Kasumi-1 (cell line): Measurements from ENCODE around the gene USP11.

ENCODE experiments used
- DNase-seq, 2 experiments: peaks; one replicate each; lab custom pipeline; 2025; lab: John Stamatoyannopoulos, UW

The USP11 gene

DNA sequence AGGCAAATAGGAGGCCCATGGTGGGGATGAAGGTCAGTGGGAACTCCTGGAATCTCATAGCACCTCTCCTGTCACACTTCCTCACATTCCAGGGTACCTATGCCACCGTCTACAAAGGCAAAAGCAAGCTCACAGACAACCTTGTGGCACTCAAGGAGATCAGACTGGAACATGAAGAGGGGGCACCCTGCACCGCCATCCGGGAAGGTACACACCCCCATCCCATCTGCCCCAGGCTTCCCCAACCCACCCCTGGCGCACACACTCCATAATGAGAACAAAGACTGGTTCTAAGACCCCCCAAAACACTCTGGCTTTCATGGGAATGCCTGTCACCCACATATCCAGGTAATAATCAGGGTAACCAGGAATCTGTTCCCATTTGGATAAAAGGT is 7.9 kb upstream of the USP11 start:
- DNase-seq = no peak

GRCh38 chrX:47226071-47226470 is 6.7 kb upstream of the USP11 start:
- no peak for DNase-seq

- no peak for DNase-seq
Measured at GRCh38 chrX:47226531-47227333, 6.1 kb upstream of the USP11 start.

GRCh38 chrX:47227334-47227583 is 5.5 kb upstream of the USP11 start:
- no peak for DNase-seq

DNA sequence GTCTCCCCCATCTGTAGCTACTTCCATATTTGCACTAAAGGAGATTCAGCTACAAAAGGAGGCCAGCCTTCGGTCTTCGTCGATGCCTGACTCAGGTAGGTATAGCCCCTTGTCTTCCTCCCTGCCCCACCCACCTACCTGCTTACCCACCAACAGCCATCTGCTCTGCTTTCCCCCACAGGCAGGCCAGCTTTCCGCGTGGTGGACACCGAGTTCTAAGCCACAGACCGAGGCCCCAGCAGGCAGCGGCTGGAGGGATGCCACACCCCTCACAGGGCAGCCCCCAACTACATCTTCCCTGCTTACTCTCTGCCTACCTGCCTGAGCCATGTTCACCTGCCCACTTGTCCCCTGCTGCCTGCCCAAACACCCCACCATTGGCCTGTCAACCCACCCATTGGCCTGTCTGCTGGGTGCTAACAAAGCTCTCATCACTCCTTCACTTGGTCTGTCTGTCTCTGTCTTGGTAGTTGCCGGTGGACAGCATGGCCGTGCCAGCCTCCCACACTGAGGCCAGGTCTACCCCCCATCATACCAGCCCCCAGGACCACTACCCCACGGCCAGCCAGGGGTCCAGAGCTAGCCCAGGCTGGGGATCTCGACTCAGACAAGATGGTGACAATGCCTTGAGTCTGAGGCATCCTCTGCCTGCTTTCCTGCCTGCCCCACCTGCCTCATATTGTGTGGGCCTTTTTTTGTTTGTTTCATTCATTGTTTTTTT is 4.1 kb upstream of the USP11 start:
- DNase-seq = no peak

GRCh38 chrX:47229427-47229826 is 3.4 kb upstream of the USP11 start:
- no peak for DNase-seq

- DNase-seq = no peak
Measured at GRCh38 chrX:47230136-47230868, 2.5 kb upstream of the USP11 start.

DNA sequence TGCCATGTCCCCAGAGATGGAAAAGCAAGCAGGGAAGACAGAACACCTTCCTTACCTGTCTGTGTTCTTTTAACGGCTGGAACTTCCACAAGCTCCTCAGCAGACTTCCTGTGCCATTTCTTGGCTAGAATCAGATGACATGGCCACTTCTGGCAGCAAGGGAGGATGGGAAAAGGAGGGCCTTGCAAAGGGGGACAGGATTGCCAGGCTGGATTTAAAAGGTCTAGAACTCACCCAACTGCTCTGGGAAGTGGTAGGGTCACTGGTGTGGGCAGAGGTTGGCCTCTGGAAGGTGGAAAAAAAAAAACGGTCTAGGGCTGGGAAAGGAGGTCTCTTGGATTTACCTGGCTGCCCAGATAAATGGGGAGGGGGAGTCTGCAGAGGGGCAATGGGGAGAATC is 1.6 kb upstream of the USP11 start:
- DNase-seq = no peak

- DNase-seq = no peak
Measured at GRCh38 chrX:47232197-47232802, 509 bp upstream of the USP11 start.

GRCh38 chrX:47233333-47234113 is 714 bp downstream of the USP11 start:
- DNase-seq = peak; percentile 97

GRCh38 chrX:47234583-47234982 is 1.8 kb downstream of the USP11 start:
- no peak for DNase-seq

- no peak for DNase-seq
Measured at GRCh38 chrX:47235691-47236103, 2.9 kb downstream of the USP11 start.

DNA sequence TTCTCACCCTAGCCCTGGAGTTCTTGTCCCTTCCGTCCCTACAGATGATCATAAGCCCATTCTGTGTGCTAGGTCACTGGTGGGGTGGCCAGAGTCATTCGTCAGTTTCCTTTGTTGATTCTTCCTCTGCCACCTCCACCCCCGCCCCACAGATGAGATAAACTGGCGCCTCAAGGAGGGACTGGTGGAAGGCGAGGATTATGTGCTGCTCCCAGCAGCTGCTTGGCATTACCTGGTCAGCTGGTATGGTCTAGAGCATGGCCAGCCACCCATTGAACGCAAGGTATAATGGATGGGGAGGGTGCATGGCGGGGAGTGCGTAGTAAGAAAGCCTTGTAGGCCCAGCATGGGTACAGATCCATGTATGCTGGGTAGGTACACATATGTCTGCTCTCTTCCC is 6.4 kb downstream of the USP11 start:
- no peak for DNase-seq

DNA sequence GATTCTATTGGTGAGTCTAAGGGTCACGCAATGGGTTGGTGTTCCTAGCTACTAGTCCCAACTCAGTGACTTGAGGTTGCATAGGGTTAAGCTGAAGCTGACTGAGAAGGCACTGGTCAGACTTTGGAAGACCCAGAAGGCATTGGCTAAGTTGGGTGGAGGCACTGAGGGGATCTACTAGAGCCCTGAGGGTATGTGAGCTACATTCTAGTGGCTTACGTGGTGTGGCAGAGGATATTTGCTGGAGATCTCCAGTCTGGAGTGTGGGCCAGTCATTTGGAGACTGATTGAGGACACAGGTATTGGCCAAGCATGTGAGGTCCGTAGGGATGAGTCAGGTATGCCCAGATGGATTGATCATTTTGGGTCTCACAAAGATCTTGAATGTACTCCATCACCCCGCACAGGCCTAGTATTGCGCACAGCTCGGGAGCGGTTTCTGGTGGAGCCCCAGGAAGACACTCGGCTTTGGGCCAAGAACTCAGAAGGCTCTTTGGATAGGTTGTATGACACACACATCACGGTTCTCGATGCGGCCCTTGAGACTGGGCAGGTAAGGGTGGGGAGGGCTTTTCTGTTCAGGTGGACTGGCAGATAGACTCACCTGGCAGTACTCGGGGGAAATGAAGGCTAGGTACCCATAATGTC is 7.2 kb downstream of the USP11 start:
- no peak for DNase-seq

- DNase-seq = no peak
Measured at GRCh38 chrX:47240619-47241018, 7.8 kb downstream of the USP11 start.

DNA sequence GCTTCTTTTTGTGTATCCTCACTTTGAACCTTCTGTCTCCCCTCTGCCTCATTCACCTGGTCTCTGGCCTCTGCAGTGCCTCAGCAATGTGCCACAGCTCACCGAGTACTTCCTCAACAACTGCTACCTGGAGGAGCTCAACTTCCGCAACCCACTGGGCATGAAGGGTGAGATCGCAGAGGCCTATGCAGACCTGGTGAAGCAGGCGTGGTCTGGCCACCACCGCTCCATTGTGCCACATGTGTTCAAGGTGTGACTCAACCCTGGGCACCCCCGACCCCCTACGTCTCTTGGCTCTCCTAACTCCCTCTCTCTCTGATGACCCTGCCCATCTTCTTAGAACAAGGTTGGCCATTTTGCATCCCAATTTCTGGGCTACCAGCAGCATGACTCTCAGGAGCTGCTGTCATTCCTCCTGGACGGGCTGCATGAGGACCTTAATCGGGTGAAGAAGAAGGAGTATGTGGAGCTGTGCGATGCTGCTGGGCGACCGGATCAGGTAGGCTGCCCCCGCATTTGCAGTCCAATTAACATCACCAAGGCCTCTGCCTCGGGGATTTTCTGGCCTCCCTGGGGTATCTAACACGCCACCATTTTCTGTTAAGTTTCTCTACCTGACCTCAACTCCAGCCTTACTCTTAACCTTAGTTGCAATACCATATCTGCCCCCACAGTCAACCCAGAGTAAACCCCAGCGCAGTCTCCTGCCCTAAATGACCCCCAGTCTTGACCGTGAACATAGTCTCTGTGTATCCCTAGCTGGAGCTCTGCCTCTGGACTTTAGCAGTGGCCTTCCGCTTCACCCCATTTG is 8.6 kb downstream of the USP11 start:
- no peak for DNase-seq

DNA sequence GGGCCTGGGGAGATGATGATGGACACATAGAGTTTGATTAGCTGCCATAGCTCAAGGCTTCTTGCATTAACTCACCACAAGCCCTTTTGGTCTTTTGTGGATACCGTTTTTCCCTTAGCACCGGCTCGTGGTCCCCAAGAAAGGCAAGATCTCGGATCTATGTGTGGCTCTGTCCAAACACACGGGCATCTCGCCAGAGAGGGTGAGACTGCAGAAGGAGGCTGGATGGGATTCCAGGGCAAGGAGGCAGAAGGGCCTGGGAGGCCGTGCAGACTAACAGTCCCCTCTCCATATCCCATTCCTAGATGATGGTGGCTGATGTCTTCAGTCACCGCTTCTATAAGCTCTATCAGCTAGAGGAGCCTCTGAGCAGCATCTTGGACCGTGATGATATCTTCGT is 9.5 kb downstream of the USP11 start:
- DNase-seq = no peak

GRCh38 chrX:47243351-47243750 is 10.5 kb downstream of the USP11 start:
- DNase-seq = no peak

- no peak for DNase-seq
Measured at GRCh38 chrX:47244676-47245075, 11.9 kb downstream of the USP11 start.

- DNase-seq = no peak
Measured at GRCh38 chrX:47245156-47245555, 12.3 kb downstream of the USP11 start.
